Activated CD8-positive, alpha-beta memory T cell treated with anti-CD3 and anti-CD28 coated beads for 4 hours (primary cell): Measurements from ENCODE around the gene QPCTL.

Source experiments
- DNase-seq, 2 donors: peaks; one replicate each; pipeline ENCODE4 v3.0.0-alpha.2; 2020; ENCODE audit warnings: low read depth in 2 of 2

The QPCTL gene

DNA sequence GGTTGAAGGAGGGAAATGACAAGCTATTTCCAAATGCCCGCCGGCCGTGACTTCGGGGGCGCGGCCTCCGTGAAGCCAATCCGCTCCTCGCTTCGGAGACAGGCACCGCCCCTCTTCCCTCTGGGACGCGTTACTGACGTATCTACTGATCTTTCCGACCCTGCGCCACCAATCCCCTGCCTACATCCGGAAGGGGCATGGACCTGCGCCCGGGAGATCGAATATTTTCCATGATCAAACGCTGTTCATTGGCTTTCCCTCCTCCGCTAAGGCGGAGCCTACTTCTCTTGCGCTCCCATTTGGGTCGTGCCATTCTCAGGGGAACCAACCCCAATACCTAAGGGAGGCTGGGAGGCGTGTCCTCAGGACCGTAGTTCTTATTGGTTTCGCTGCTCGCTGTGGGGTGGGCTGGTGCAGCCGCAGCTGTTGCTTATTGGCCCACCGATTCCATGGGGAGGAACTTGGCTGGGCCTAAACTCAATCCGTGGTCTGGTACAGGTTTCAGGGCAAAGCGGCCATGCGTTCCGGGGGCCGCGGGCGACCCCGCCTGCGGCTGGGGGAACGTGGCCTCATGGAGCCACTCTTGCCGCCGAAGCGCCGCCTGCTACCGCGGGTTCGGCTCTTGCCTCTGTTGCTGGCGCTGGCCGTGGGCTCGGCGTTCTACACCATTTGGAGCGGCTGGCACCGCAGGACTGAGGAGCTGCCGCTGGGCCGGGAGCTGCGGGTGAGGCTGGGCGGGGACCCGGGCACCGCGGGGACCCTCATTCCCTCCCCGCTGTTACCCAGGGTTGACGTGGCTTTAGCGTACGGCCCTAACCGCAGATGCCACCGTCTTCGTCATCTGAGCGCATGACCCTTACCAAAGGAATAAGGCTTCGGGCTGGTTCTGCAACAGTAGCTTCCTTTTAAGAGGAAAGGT is at the start of gene QPCTL:
Gene QPCTL (plus strand): TSS at position 480 of the 919 bp plus-strand sequence. CDS start 38 bp downstream, at position 518.
- DNase-seq: peak; percentile 91 to 97

DNA sequence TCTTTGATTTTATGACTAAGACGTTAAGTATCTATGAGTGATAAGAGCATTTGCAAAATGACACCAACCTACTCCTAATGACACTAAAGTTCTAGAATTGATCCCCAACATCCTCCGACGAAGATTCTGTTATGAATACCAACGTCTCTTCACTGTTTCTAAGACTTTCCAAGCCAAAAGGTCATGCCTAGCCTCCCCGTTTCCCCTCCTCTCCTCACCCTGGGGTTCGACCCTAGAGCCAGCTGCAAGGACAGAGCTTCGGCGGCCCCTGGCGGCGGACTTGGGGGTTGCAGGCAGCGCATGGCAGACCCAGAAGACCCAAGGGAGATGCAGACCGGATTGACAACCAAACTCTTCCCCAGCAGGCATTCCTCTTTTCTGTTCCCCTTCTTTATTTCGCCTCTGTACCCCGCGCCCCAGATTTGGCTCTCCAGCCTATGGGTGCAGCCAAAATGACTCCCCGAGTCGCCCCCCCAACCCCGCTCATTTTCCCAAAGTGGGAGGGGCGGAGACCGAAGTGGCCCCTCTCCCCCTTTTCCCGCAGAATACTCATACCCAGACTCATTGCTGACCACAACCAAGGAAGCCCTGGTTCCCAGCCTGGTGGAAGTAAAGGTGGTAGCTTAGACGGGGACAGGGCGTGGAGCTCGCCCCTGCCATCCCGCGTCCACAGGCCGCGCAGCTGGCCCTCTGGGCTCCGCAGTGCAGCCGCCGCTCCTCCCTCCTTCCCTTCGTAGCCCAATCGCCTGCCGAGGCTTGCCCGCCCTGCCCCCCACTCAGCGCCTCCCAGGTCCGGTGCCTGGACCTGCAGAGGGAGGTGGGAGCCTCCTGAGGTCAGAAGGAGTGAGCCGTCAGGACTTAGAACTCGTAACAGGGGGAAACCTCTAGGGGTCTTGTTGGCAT is 49.2 kb upstream of the QPCTL start:
- DNase-seq: peak; percentile 80 to 83

DNA sequence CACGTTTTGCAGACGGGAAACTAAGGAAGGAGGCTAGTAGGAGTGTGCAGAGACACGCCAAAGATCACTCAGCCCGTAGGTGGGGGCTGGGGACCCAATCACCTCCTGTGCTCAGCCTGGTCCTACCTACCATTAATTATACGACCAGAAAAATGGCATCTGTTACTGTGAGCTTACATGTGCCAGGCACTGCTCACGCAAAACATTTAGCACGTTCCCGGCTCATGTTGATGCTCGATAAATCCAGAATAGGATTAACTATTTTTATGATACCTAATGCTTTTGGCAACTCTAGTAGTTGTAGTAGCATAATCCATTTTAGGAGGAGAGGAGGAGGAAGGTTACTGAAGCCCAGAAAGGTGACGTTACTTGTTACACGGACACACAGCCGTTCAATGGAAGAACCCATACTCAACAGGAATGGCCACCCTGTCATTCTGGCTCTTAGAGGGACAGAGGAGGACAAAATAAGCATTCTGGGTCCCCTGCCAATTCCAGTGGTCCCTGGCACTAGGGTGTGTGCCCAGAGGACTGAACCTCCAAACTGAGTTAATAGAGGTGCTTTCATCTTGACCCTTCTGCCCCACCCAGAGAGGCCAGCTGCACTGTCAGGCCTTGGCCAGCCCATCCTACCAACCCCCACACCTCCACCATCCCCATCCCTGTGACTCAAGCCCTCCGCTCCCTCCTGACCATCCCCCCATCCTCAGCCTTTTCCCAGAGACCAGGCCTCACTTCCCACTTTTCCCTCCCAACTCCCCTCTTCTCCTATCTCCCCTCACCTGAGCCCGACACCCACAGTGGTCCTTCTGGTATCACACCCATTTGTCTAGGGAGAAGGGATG is 48.3 kb upstream of the QPCTL start:
- no peak for DNase-seq

- no peak for DNase-seq
These were observed 47.3 kb upstream of the QPCTL start for GRCh38 chr19:45645068-45645630.

DNA sequence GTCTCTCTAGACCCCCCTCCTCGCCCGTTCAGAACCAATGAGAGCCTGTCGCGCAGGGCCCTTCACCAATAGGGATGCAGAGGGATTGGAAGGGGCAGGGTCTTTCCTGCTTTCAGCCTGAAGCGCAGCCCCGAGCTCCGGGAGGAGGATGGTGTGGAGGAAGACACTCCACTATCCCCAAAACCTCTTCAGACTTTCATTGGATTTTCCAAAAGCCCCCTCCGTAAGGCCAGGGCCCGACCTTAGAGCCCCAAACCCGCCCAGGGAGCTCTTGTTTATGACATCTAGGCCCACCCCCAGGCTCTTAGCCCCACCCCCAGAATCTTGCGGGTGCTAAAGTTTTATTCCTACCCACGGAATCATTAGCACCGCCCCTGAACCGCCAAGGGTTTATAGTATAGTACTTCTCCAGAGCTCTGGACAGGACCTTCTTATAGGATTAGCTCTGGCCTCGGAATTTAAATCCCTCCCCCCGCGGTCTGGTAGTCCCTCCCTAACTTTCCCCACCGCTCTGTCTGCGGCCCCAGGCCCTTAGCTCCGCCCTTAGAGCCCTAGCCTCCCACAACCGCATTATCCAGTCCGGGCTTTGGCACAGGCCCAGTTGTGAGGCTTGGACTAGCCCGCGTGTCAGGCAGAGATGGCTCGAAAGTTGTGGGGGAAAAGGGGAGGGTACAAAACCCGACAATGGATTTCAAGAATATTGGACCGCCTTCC is 46.7 kb upstream of the QPCTL start:
- peak; percentile 30 to 57 for DNase-seq

DNA sequence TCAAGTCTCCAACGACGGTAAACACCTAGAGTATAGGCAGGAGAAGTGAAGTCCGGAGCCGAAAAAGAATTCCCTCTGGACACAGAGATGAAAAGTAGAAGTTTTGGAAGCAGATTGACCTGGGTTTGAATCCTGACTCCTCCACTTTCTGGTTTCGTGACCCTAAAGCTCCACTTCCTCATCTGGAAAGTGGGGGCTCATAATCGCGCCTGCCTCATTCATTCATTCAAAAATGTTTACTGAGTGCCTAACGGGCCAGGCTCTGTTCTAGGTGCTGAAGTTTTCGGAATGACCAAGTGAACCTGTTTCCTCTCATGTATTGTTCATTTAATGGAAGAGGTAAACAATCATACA is 46.1 kb upstream of the QPCTL start:
- no peak for DNase-seq

DNA sequence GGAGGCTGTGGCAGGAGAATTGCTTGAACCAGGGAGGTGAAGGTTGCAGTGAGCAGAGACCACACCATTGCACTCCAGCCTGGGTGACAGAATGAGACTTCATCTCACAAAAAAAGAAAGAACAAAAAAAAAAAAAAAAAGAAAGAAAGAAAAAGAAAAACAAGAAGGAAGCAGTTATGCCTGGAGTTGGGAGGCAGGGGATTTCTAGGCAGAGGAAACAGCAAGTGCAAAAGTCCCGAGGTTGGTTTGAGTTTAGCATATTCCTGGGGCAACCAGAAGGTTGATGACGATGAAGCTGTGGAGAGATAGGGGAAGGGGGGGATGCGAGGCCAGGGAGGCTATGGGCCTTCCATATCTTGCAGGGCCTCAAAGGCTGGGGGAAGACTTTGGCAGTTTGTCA is 41.7 kb upstream of the QPCTL start:
- no peak for DNase-seq

DNA sequence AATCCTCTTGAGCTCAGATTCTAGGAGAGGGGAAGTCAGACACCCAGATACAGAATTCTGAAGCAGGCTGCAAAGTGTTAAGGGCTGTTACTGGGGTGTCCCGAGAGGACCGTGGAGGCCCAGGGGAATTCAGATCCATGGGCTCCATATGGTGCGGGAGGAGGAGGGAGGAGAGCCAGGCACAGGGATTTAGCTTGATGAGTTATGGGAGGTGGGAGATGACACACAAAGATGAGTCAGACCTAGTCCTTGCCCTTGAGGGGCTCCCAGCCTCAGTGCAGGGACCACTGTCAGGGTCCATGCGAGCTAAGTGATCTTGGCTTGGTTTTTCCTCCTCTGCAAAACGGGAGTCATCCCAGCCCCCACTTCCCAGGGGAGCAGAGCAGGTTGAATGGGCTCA is 38.8 kb upstream of the QPCTL start:
- no peak for DNase-seq

DNA sequence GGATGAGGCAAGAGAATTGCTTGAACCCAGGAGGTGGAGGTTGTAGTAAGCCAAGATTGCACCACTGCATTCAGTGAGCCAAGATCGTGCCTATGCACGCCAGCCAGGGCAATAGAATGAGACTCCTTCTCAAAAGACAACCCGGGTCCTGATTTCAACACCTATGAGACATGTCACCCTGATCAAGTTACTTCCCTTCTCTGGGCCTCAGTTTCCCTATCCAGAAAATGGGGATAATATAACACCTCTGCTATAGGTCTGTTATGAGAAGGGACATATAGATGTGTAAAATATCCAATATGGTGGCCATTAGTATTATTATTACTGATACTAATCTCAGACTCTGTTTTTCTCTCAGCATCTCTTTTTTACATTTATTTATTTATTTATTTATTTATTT is 37.4 kb upstream of the QPCTL start:
- DNase-seq: no peak

DNA sequence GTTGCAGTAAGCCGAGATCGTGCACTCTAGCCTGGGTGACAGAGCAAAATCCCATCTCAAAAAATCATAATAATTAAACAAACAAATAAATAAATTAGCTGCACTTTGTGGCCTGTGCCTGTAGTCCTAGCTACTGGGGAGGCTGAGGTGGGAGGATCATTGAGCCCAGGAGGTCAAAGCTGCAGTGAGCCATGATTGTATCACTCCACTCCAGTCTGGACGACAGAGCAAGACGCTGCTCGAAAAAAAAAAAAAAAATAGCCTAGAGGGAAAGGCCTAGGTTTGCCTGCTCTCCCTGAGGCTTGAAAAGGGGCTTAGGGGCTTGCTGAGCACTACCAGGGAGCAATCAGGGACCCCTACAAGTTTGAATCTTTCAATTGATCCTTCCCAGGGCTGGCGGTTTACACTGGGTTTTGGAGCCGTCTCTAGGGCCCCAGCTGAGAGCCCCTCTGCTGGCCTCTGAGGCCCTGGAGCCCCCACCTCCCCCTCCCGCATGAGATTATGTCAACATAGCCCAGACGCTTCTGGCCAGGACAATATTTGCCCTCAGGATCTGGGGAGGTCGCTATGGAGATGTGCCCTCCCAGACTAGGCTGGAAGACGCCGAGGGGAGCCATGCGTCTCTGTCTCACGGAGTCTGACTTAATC is 34.8 kb upstream of the QPCTL start:
- DNase-seq: no peak

DNA sequence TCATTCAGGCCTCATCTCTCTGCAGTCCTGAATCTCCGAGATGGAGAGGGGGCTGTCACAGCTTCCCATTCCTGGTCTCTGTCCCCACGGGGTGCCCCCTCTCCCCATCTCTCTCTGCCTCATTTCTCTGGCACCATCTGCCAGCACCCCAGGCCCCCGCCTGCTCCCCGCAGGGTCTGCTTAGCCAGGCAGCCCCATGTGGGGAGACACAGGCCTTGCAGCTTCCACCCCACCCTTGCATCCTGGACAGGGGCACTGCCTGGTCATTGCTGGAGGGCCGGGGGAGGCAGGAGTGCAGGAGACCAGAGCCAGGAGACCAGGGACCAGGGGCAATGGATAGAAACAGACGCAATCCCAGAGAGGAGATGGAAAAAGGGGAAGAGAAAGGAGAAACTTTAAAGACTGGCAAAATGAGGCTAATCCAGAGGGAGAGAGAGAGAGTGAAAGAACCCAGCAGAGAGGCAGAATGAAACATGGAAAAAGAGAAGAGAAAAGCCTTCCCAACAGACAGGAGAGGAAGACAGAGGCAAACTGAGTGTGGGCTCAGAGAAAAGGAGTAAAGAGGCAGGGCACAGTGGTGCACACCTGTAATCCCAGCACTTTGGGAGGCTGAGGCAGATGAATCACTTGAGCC is 33.3 kb upstream of the QPCTL start:
- DNase-seq: no peak

DNA sequence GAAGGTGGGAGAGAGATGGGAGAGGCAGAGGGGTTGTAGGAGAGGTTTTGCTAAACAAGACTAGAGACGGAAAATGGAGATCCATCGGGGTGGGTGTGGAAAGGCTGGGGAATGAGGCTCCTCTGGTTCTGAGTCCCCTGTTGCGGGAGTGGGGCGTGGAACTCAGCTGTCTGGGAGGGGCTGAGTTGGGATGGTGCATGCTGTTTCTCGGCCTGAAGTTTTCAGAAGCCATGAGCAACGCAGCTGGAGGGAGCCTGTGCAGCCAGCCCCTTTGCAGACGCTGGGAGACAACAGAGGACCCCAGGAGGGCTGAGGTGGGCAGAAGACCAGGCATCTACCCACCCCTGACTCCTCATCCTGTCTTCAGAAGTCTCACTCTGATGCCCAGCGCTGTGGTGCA is 31.8 kb upstream of the QPCTL start:
- no peak for DNase-seq

- no peak for DNase-seq
These were observed 28.7 kb upstream of the QPCTL start for GRCh38 chr19:45663800-45664199.

- no peak for DNase-seq
These were observed 27.9 kb upstream of the QPCTL start for GRCh38 chr19:45664575-45664974.

GRCh38 chr19:45667620-45668341 is 24.7 kb upstream of the QPCTL start, which contains the start of gene GIPR:
TSS of gene GIPR (plus strand) at chr19:45668221. CDS start at chr19:45669521, 1,300 bp downstream.
- peak; percentile 30 to 36 for DNase-seq

GRCh38 chr19:45668342-45668871 is 24.1 kb upstream of the QPCTL start:
- peak in 1 of 2 donors; percentile 29 for DNase-seq

DNA sequence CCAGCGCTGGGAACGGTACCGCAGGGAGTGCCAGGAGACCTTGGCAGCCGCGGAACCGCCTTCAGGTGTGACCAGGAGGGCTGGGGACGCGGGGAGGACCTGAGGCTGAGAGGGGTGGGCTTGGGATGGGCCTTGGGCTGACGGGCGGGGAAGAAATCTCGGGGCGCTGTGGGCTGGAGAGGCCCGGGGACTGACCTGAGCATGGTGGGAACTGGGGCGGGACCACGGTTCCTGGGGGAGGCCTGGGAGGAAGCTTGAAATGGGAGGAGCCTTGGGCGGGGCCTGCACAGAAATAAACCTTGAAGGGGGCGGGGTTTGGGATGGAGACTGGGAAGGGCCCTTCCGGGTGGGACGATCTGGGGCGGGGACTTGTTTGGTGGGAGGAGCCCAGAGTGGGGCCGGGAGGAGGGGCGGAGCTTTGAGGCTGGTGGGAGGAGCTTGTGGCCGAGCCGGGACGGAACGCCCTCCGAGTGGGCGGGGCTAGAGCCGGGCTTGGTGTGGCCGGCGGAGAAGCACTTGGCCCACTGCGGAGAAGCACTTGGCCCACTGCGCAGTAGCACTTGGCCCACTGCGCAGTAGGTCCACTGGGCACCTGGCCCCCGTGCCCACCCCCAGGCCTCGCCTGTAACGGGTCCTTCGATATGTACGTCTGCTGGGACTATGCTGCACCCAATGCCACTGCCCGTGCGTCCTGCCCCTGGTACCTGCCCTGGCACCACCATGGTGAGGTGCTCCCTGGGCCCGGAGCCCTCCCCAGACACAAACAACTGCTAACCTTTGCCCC is 21.6 kb upstream of the QPCTL start:
- no peak for DNase-seq

GRCh38 chr19:45674946-45675345 is 17.5 kb upstream of the QPCTL start:
- no peak for DNase-seq
